T-helper 2 cell treated with Interferon-gamma antibody and Interleukin-4, amounts not matched to agents 5 μg/mL and 100 μg/mL, for 36 hours (primary cell): ENCODE results near the gene FNDC3B.

ENCODE experiments used
- DNase-seq: peaks from one replicate; pipeline ENCODE4 v3.0.0; 2021; ENCODE audit warnings: low spot score
- H3K27ac Mint-ChIP-seq: one replicate; pipeline ENCODE4 v1.8.0; 2021; ENCODE audit warnings: mild to moderate bottlenecking, mixed read lengths
- H3K27me3 Mint-ChIP-seq: one replicate; pipeline ENCODE4 v1.8.0; 2021; ENCODE audit warnings: low read depth, mixed read lengths
- H3K36me3 Mint-ChIP-seq: one replicate; pipeline ENCODE4 v1.8.0; 2021; ENCODE audit warnings: low read depth, mixed read lengths
- H3K4me1 Mint-ChIP-seq: one replicate; pipeline ENCODE4 v1.8.0; 2021; ENCODE audit warnings: low read depth, mixed read lengths
- H3K4me3 Mint-ChIP-seq: one replicate; pipeline ENCODE4 v1.8.0; 2022; ENCODE audit warnings: mild to moderate bottlenecking, moderate library complexity, mixed read lengths
- H3K9me3 Mint-ChIP-seq: one replicate; pipeline ENCODE4 v1.8.0; 2021; ENCODE audit warnings: mixed read lengths

Gene FNDC3B

DNA sequence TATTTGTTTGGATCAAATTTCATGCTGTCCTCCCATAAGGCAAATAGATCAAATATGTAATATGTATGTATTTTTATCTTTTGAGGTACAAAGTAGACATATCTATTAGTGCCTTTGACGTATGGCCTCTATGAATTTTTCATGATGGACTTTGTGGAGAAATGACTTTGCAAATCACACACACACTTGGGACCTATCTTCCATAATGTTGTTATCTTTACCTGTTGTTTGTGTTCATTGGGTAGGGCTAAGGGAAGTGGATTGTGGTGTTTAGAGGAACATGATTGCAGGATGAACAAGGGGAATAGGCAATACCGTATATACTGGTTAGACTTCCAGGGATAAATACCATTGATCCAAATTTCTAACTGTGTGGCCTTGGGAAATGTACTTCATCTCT is 266.6 kb downstream of the FNDC3B start:
- peaks cover 8% of the 10 kb centered on the region for H3K36me3 Mint-ChIP-seq
- no peak for DNase-seq
- no peak overlapping the region for H3K27ac Mint-ChIP-seq
- no peaks in the 10 kb centered on the region for H3K9me3 Mint-ChIP-seq
- no peaks in the 10 kb centered on the region for H3K4me1 Mint-ChIP-seq
- H3K4me3 Mint-ChIP-seq = no peak overlapping the region
- H3K27me3 Mint-ChIP-seq = no peaks in the 10 kb centered on the region

DNA sequence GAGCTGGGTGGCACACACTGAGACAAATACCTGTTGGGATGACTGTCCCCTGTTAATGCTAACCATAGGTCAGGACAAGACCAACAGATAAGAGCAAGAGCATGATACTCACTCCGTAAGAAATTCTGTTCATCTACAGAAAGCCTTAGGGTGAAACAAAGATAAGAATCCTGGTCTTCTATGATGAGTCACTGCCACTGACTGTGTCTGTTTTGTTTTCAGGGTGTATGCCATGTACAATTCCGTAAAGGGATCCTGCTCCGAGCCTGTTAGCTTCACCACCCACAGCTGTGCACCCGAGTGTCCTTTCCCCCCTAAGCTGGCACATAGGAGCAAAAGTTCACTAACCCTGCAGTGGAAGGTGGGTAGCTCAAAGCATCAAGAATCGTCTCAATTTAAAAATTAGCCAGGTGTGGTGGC is 267.8 kb downstream of the FNDC3B start:
- H3K36me3 Mint-ChIP-seq = peaks cover 10% of the 10 kb centered on the region
- no peaks in the 10 kb centered on the region for H3K27me3 Mint-ChIP-seq
- H3K9me3 Mint-ChIP-seq = no peaks in the 10 kb centered on the region
- no peak overlapping the region for H3K27ac Mint-ChIP-seq
- H3K4me3 Mint-ChIP-seq = no peak overlapping the region
- no peaks in the 10 kb centered on the region for H3K4me1 Mint-ChIP-seq
- DNase-seq = no peak

DNA sequence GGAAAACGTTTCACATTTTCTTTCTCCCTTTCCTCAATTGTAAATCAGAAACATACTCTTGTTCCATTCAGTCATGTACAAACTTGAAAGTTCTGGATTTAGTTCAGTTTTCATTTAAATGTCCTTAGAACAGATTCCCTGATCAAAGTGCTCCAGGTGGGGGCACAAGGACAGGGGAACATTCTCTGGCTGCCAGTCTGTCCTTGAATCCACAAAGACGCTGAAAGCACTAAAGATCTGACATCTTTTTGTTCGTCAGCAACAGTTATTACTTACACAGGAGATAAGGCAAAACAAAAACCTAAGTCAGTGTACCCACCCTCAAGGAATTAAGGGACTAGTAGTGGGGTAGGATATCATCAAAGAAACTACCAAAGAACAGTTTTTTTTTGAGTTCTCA is 269.7 kb downstream of the FNDC3B start:
- no peak for DNase-seq
- peak overlapping the region; percentile 16 for H3K27ac Mint-ChIP-seq
- H3K36me3 Mint-ChIP-seq = peaks cover 10% of the 10 kb centered on the region
- no peaks in the 10 kb centered on the region for H3K9me3 Mint-ChIP-seq
- H3K4me3 Mint-ChIP-seq = no peak overlapping the region
- H3K4me1 Mint-ChIP-seq = peaks cover 3% of the 10 kb centered on the region
- H3K27me3 Mint-ChIP-seq = no peaks in the 10 kb centered on the region

DNA sequence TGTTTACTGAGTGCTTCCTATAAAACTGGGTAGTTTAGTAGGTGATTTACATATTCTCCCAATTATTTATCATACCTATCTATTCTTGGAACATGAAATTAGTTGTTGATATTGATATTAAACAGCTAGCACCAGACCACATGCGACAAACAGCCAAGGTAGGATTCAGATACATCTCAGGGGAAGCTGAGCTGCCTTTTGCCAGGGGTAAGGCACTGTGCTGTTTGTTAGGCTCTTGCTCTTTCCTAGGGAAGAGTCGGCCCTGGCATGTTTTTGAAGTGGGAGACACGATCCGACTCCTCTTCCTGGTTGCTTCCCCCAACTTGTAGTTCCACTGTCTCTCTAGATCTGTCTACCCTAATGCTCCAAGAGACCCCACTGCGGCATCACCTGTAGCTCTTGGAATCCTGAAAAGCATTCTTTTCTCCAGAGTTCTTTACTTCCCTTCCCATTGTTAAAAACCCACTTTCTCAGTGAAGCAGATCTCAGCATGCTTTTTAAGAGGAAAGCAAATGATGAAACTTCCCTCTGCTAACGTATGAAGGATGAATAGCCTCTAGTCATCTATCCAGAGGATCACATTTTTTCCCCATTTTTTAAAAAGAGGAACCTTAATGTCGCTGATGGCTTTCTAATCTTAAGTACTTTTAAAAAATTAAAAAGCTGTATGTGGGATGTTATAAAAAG is 270.5 kb downstream of the FNDC3B start:
- Mint-ChIP-seq H3K4me3 (no peak overlapping the region), H3K4me1 (peaks cover 3% of the 10 kb centered on the region), H3K27ac (no peak overlapping the region), H3K36me3 (peaks cover 10% of the 10 kb centered on the region), H3K27me3 (no peaks in the 10 kb centered on the region), H3K9me3 (no peaks in the 10 kb centered on the region)
- no peak for DNase-seq

DNA sequence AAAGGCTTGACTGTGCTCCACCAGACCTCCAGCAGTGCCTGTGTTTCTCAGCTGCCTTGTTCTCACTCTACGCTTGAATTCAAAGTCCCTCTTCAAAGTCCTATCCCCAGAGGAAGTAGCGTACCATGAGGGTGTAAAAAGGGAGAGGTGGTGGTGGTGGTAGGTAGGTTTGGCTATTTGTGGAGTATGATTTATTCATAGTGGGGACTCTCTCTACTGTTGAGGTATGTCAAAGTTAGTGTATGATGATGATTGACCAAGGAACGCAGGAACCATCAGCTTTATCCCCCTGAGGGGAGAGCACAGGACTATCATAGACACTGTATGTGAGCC is 271.0 kb downstream of the FNDC3B start:
- no peaks in the 10 kb centered on the region for H3K27me3 Mint-ChIP-seq
- H3K4me1 Mint-ChIP-seq = peaks cover 3% of the 10 kb centered on the region
- no peak overlapping the region for H3K4me3 Mint-ChIP-seq
- DNase-seq = no peak
- H3K9me3 Mint-ChIP-seq = no peaks in the 10 kb centered on the region
- no peak overlapping the region for H3K27ac Mint-ChIP-seq
- peaks cover 10% of the 10 kb centered on the region for H3K36me3 Mint-ChIP-seq

DNA sequence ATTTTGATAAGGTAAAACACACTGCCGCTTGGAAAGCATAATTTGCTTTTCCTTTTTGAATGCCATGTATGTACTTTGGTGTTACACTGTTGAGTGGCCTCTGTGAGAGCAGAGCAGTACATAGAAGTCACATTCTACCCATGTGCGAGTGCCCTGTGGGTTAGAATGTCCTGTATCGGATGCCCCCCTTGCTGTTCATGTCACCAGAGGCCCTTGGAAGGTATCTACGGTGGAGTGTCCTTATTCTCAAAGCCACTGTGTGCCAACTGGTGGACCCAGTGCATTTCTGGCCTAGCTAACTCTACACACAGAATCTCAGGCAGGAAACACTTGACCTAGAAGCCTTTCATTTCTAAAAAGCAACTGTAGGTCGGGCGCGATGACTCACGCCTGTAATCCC is 271.8 kb downstream of the FNDC3B start:
- Mint-ChIP-seq H3K4me1 (peaks cover 3% of the 10 kb centered on the region), H3K27me3 (no peaks in the 10 kb centered on the region), H3K9me3 (no peaks in the 10 kb centered on the region), H3K27ac (no peak overlapping the region), H3K36me3 (peaks cover 10% of the 10 kb centered on the region), H3K4me3 (no peak overlapping the region)
- DNase-seq = no peak

DNA sequence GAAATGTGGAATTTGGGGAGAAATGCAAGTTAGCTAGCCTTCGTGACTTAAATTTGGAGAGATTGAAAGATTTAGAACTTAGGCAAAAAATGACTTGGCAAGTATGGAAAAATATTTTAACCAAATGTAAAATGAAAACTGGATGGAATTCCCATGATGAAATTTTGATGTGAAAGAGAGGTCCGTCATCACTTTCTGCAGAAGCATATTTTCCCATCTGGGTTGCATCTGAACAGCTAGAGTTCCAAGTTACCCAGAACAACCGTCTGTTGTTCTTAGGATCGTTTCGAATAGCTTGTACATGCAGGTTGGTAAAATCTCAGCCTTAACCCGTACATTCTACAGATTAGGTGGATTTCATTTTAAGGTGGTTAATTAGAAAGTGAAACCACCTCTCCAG is 272.6 kb downstream of the FNDC3B start:
- H3K9me3 Mint-ChIP-seq = no peaks in the 10 kb centered on the region
- no peak for DNase-seq
- no peak overlapping the region for H3K27ac Mint-ChIP-seq
- H3K4me1 Mint-ChIP-seq = peaks cover 3% of the 10 kb centered on the region
- H3K4me3 Mint-ChIP-seq = no peak overlapping the region
- peaks cover 10% of the 10 kb centered on the region for H3K36me3 Mint-ChIP-seq
- H3K27me3 Mint-ChIP-seq = no peaks in the 10 kb centered on the region

DNA sequence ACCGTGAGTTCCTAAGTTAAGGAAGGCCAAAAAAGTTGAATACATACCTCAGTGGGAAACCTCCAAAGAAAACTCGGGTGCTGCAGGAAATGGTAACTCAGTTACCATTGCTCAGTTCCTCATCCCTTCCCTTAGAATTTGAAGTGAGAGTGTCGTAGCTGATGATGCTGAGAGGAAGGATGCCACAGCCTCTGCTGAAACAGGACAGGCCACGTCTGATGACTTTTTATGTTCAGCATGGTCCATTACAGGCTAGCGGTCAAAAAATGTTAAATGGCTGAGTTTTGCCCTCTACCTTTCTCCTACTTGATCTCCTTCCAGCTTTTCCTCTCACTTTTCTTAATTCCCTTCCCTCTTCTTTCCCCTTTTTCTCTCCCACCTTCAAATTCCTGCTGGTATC is 273.3 kb downstream of the FNDC3B start:
- DNase-seq = no peak
- no peak overlapping the region for H3K27ac Mint-ChIP-seq
- peaks cover 3% of the 10 kb centered on the region for H3K4me1 Mint-ChIP-seq
- no peak overlapping the region for H3K4me3 Mint-ChIP-seq
- no peaks in the 10 kb centered on the region for H3K27me3 Mint-ChIP-seq
- no peaks in the 10 kb centered on the region for H3K9me3 Mint-ChIP-seq
- H3K36me3 Mint-ChIP-seq = peaks cover 5% of the 10 kb centered on the region

DNA sequence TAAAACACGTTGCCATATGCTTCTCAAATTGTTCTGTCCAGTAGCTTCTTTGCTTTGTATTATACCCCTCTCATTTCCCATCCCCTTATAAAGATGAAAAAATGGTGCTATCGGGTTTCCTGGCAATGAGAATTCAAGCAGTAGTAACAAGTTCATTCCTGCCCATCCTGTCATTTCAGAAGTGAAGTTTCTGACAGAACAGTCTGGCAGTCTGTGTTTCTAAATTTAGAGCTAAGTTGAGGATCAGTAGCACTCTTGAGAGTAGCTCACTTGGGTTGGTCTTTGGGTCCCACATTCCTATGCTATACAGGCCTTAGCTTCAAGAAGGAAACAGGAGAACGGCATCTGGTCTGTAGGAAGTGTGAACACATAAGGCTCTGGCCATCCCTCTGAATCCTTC is 274.3 kb downstream of the FNDC3B start:
- Mint-ChIP-seq H3K36me3 (peaks cover 5% of the 10 kb centered on the region), H3K4me1 (peaks cover 5% of the 10 kb centered on the region), H3K9me3 (no peaks in the 10 kb centered on the region), H3K27me3 (no peaks in the 10 kb centered on the region), H3K27ac (no peak overlapping the region), H3K4me3 (no peak overlapping the region)
- DNase-seq = no peak

DNA sequence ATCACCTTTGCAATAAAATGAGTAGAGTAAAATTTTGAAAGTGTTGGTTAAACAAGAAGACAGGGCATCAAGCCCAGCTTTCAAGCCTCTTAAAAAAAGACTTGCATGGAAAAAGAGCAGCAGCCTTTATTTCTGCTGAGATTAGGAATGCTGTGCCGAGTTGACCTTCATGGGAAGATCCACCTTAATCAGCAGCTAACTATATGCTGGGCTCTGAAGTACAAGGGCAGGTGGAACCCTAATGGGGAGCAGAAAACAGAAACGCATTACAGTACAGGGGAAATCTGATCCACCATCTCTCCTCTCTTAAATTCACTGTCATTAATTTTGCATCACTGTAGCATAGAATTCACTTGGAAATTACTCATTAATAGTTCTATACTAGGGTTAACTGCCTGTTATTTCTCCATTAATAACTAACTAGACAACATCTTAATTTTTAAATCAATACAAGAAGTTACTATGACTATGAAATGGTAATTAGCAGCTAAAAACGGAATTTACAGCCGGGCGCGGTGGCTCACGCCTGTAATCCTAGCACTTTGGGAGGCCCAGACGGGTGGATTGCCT is 275.3 kb downstream of the FNDC3B start:
- H3K9me3 Mint-ChIP-seq = no peaks in the 10 kb centered on the region
- DNase-seq = no peak
- peaks cover 5% of the 10 kb centered on the region for H3K4me1 Mint-ChIP-seq
- H3K27ac Mint-ChIP-seq = no peak overlapping the region
- peaks cover 5% of the 10 kb centered on the region for H3K36me3 Mint-ChIP-seq
- no peaks in the 10 kb centered on the region for H3K27me3 Mint-ChIP-seq
- no peak overlapping the region for H3K4me3 Mint-ChIP-seq

DNA sequence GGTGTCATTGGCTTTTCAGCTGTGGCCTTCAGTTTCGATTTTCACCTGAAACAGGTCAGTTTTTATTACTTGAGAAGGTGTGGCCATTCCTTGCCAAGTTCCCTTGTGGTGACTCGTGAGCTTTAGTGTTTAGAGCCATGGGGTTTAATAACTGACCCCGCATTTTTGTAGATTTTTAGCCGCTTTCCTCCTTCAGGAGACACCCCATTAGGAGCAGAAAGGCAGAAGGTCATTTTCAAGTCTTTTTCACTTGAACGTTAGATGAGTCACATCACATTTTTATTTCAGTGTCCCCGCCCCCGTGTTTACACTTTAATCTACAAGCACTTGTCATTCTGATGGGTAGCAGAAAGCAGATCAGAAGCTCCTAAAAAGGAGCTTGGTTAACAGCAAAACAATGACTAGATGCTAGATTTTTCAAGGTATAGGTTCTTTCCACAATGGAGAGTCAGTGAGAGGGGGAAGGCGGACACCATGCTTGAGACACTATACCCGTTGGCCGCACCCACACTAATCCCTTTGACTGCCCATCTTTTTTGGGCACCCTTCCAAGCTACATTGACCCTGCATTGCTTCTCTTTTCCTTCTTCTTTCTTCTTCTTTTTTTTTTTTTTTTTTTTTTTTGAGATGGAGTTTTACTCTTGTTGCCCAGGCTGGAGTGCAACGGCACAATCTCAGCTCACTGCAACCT is 276.2 kb downstream of the FNDC3B start:
- Mint-ChIP-seq H3K9me3 (no peaks in the 10 kb centered on the region), H3K27me3 (no peaks in the 10 kb centered on the region), H3K36me3 (peaks cover 4% of the 10 kb centered on the region), H3K27ac (no peak overlapping the region), H3K4me3 (no peak overlapping the region), H3K4me1 (peaks cover 5% of the 10 kb centered on the region)
- DNase-seq = peak; percentile 44

DNA sequence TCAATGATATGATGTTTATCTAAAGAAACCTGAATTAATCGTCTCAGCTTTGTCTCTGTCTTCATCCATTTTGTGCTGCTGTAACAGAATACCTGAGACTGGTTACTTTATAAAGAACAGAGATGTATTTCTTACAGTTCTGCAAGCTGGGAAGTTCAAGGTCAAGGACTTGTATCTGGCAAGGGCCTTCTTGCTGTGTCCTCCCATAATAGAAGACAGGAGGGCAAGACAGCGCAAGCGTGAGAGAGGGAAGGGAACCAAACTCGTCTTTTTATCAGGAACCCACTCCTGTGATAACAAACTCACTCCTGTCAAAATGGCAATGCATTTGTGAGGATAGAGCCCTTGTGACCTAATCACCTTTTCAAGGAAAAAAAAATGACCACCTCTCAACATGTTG is 277.4 kb downstream of the FNDC3B start:
- Mint-ChIP-seq H3K27ac (no peak overlapping the region), H3K9me3 (no peaks in the 10 kb centered on the region), H3K36me3 (peaks cover 1% of the 10 kb centered on the region), H3K4me3 (no peak overlapping the region), H3K4me1 (peaks cover 8% of the 10 kb centered on the region), H3K27me3 (no peaks in the 10 kb centered on the region)
- no peak for DNase-seq

DNA sequence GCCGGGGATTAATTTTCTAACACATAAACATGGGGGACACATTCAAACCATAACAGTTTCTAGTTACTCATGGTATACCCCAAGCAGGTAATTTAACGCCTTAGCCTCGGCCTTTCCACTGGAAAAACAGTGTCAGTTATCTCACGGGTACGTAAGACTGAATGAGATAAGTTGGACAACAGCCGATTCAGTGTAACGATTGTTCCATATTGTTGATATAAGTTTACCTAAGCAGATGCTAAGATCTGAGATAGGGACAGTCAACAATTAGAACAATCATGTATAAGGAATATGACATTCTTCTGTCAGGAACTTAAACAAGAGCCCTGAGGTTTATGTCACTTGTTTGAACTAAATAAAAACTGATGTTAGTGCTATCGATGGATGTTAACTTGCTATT is 278.1 kb downstream of the FNDC3B start:
- H3K9me3 Mint-ChIP-seq = no peaks in the 10 kb centered on the region
- H3K27me3 Mint-ChIP-seq = no peaks in the 10 kb centered on the region
- H3K4me1 Mint-ChIP-seq = peaks cover 8% of the 10 kb centered on the region
- DNase-seq = no peak
- H3K4me3 Mint-ChIP-seq = no peak overlapping the region
- no peak overlapping the region for H3K27ac Mint-ChIP-seq
- no peaks in the 10 kb centered on the region for H3K36me3 Mint-ChIP-seq

DNA sequence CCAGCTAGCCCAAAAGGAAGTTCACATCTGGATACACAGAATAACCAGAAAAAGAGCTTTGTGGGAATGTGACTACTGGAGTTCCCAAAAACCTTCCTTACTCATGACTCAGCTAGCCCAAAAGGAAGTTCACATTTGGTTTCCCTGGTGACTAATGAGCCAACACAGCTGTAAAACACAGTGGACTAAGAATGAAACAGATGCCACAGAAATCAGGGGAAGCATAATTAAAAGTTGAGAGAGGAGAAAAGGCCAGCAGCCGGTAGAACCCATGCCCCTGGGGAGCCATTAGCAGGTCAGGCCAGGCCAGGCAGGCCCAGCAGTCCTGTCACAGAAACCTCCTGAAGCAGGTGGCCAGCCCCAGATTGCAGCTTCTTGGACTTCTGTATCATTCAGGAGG is 278.6 kb downstream of the FNDC3B start:
- DNase-seq = no peak
- no peak overlapping the region for H3K4me3 Mint-ChIP-seq
- no peaks in the 10 kb centered on the region for H3K36me3 Mint-ChIP-seq
- no peaks in the 10 kb centered on the region for H3K27me3 Mint-ChIP-seq
- H3K4me1 Mint-ChIP-seq = peaks cover 8% of the 10 kb centered on the region
- no peak overlapping the region for H3K27ac Mint-ChIP-seq
- no peaks in the 10 kb centered on the region for H3K9me3 Mint-ChIP-seq
